Measurements from ENCODE around the gene SLU7.

DNA sequence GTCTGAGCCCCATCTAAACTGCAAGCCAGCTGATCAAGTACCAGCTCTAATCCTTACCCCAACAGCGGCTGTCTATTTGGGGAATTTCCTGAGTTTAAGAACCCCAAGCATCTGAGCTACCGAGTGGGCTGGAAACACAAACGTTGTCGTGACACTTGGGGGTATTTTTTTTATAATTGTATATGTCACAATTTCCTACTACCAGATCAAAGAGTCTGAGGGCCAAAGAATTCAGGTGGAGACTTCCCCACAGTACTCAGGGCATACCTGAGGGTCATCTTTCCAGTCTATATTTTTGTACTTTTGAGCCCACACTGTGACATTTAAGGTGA, 45.6 kb upstream of the SLU7 start:
- TF ChIP-seq, protein P1, sequence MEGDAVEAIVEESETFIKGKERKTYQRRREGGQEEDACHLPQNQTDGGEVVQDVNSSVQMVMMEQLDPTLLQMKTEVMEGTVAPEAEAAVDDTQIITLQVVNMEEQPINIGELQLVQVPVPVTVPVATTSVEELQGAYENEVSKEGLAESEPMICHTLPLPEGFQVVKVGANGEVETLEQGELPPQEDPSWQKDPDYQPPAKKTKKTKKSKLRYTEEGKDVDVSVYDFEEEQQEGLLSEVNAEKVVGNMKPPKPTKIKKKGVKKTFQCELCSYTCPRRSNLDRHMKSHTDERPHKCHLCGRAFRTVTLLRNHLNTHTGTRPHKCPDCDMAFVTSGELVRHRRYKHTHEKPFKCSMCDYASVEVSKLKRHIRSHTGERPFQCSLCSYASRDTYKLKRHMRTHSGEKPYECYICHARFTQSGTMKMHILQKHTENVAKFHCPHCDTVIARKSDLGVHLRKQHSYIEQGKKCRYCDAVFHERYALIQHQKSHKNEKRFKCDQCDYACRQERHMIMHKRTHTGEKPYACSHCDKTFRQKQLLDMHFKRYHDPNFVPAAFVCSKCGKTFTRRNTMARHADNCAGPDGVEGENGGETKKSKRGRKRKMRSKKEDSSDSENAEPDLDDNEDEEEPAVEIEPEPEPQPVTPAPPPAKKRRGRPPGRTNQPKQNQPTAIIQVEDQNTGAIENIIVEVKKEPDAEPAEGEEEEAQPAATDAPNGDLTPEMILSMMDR (IDR thresholded peaks at IDR 0.05 in 8 of 11, conservative IDR thresholded peaks at IDR 0.05 in 3 of 11), result no peak
- no peak for TF ChIP-seq POLR2AphosphoS5 (IDR thresholded peaks at IDR 0.05)
- TF ChIP-seq POLR2A (IDR thresholded peaks at IDR 0.05), result no peak
